Calu3 (cell line): Measurements from ENCODE around the gene TSEN15. TPM values are rescaled to one million over a fixed set of nuclear protein-coding genes. Genes with fewer than 3 reads are reported as not detected.

Source experiments
- BruUV-seq: library from RNA; stranded (reverse); fragments of 400-500 nt; replicated peaks from 2 replicates; lab custom pipeline; 2021; lab: Mats Ljungman, UMichigan
- CTCF ChIA-PET: fragments of 300-600 bp; sonication (Branson Sonifier 250); formaldehyde crosslinking; loops from one replicate; lab custom pipeline; 2022; ENCODE audit warnings: antibody characterized with exemption; lab: Charles Lee
- DNase-seq: peaks from one replicate; pipeline ENCODE4 v3.0.0; 2022
- H3K27ac Mint-ChIP-seq: one replicate; pipeline ENCODE4 v1.8.0; 2022; ENCODE audit warnings: mixed read lengths; ENCODE audit not compliant: unreplicated experiment
- H3K27me3 Mint-ChIP-seq: one replicate; pipeline ENCODE4 v1.8.0; 2022; ENCODE audit warnings: mixed read lengths; ENCODE audit not compliant: unreplicated experiment
- H3K36me3 Mint-ChIP-seq: one replicate; pipeline ENCODE4 v1.8.0; 2022; ENCODE audit warnings: mild to moderate bottlenecking, moderate library complexity, mixed read lengths; ENCODE audit not compliant: insufficient read depth, unreplicated experiment
- H3K4me1 Mint-ChIP-seq: one replicate; pipeline ENCODE4 v1.8.0; 2022; ENCODE audit warnings: mild to moderate bottlenecking, low read depth, mixed read lengths; ENCODE audit not compliant: unreplicated experiment
- H3K4me3 Mint-ChIP-seq: one replicate; pipeline ENCODE4 v1.8.0; 2022; ENCODE audit warnings: mild to moderate bottlenecking, low read depth, moderate library complexity, mixed read lengths; ENCODE audit not compliant: unreplicated experiment
- H3K9me3 Mint-ChIP-seq: one replicate; pipeline ENCODE4 v1.8.0; 2022; ENCODE audit warnings: low read depth, mixed read lengths; ENCODE audit not compliant: unreplicated experiment
- intact Hi-C: fragments of 100-400 bp; cut with micrococcal nuclease; formaldehyde crosslinking; loops from one replicate; pipeline ENCODE4 v1.10.0; 2022; ENCODE audit not compliant: unreplicated experiment
- total RNA-seq: library from RNA; stranded (reverse); gene quantifications from 2 replicates; pipeline ENCODE4 v1.2.3, GENCODE V29; 2022
- TF ChIP-seq, protein P1 (sequence below): fragments of 200-600 bp; IDR thresholded peaks from one replicate; pipeline ENCODE4 v1.8.0; 2022; ENCODE audit warnings: antibody characterized with exemption; ENCODE audit not compliant: unreplicated experiment

TSEN15 gene
- total RNA-seq, 1 experiment from 2014 or later = 62.6 TPM

DNA sequence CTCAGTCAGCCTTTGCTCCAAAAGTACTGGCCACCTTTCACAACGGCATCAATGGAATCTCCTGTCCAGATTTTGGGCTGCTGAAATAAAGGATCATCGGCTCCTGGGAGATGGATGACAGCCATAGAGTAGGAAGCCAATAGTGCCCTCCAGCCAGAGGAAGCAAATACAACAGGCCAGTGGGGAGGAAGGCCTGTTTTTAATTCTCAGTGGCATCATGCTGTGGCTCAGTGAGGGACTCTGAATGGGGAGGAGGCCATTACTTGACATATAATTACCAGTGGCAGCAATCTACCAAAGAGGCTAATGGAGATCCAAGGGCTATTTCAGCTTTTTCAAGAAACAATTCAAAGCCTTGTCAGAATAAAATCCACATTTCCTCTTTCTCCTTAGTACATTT, 40.7 kb upstream of the TSEN15 start:
- Mint-ChIP-seq H3K4me1 (peaks cover 7% of the 10 kb centered on the region), H3K27me3 (peaks cover 21% of the 10 kb centered on the region), H3K36me3 (no peaks in the 10 kb centered on the region), H3K9me3 (peaks cover 4% of the 10 kb centered on the region), H3K27ac (no peak overlapping the region), H3K4me3 (no peak overlapping the region)
- BruUV-seq = no TSS peak
- CTCF ChIA-PET = no interaction called here
- DNase-seq = no peak
- intact Hi-C loops = no loop called here
- TF ChIP-seq, protein P1, sequence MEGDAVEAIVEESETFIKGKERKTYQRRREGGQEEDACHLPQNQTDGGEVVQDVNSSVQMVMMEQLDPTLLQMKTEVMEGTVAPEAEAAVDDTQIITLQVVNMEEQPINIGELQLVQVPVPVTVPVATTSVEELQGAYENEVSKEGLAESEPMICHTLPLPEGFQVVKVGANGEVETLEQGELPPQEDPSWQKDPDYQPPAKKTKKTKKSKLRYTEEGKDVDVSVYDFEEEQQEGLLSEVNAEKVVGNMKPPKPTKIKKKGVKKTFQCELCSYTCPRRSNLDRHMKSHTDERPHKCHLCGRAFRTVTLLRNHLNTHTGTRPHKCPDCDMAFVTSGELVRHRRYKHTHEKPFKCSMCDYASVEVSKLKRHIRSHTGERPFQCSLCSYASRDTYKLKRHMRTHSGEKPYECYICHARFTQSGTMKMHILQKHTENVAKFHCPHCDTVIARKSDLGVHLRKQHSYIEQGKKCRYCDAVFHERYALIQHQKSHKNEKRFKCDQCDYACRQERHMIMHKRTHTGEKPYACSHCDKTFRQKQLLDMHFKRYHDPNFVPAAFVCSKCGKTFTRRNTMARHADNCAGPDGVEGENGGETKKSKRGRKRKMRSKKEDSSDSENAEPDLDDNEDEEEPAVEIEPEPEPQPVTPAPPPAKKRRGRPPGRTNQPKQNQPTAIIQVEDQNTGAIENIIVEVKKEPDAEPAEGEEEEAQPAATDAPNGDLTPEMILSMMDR = no peak

DNA sequence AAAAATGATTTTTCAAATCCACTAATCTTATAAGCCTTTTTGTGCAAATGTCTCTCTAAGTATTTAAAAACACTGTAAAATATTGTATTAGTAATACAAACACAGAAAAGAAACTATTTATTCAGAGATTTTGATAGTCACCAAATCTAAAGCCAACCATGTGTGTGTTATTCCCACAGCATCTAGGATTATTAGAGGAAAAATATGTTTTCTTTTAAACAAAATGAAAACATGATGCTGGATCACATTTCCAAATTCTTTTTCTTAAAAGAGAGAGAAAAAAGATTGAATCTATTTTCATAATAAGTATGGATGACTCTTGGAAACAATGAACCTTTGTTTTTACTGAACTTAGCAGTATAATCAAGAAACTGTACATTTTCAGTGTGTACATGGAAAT, 39.3 kb upstream of the TSEN15 start:
- Mint-ChIP-seq H3K4me3 (no peak overlapping the region), H3K9me3 (peaks cover 4% of the 10 kb centered on the region), H3K27me3 (peaks cover 21% of the 10 kb centered on the region), H3K4me1 (peaks cover 7% of the 10 kb centered on the region), H3K36me3 (no peaks in the 10 kb centered on the region), H3K27ac (no peak overlapping the region)
- CTCF ChIA-PET = no interaction called here
- DNase-seq = no peak
- BruUV-seq = no TSS peak
- intact Hi-C loops = no loop called here
- TF ChIP-seq, protein P1 = no peak

DNA sequence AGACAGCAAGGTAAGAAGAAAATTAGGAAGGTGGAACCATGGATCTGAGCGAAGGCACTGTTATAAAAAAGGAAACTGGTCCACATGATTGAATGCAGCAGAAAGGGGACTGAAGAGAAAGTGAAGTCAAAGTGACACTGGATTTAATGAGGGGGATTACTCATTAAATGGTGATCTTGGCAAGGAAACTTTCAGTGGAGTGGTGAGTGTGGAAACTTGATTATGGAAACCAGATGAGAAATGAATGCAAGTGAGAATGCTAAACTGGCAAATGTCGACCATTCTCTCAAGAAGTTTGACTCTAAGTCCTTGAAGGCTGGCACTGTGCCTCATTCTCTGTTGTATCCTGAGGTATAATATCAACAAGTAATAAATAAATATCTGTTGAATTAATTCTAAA, 37.3 kb upstream of the TSEN15 start:
- TF ChIP-seq, protein P1 = no peak
- Mint-ChIP-seq H3K4me3 (no peak overlapping the region), H3K9me3 (peaks cover 4% of the 10 kb centered on the region), H3K36me3 (no peaks in the 10 kb centered on the region), H3K27ac (no peak overlapping the region), H3K4me1 (no peaks in the 10 kb centered on the region), H3K27me3 (peaks cover 21% of the 10 kb centered on the region)
- intact Hi-C loops = no loop called here
- DNase-seq = no peak
- no TSS peak for BruUV-seq
- CTCF ChIA-PET = no interaction called here

DNA sequence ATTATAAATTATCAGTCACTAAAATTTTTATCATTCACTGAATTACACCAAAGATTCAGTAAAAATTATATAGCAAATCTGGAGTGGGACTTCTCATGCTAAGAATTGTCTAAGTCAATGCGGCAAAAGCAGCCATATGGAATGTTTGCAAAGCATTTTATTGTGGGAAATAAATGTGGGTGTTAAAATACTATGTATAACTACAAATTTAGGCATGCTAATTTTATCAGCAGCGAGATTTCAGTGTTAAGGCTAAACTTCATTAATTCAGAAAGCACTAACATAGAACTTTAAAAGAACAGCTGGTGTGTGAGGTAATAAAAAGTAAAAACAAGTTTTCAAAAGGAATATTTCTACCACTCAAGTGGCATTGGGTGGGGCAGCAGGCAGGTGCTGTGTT, 35.4 kb upstream of the TSEN15 start:
- no peak overlapping the region for H3K4me3 Mint-ChIP-seq
- DNase-seq = no peak
- intact Hi-C loops = no loop called here
- peaks cover 21% of the 10 kb centered on the region for H3K27me3 Mint-ChIP-seq
- BruUV-seq = no TSS peak
- H3K27ac Mint-ChIP-seq = no peak overlapping the region
- peaks cover 4% of the 10 kb centered on the region for H3K9me3 Mint-ChIP-seq
- no peaks in the 10 kb centered on the region for H3K4me1 Mint-ChIP-seq
- no peaks in the 10 kb centered on the region for H3K36me3 Mint-ChIP-seq
- CTCF ChIA-PET = interaction anchor here (0.6 kb wide), 1 partner anchor 51 kb away, joined by 3 read pairs; no protein-coding TSS in a partner anchor
- TF ChIP-seq, protein P1 = no peak
